NCI-H524 (cell line): ENCODE results near the gene FLNC.
A peak's percentile ranks its signal among the peaks of the same experiment; 100 is the strongest.

Experiments used
- DNase-seq, 2 experiments: peaks; one replicate each; lab custom pipeline; 2025; lab: John Stamatoyannopoulos, UW

The FLNC gene

GRCh38 chr7:128878226-128879105, 48.3 kb downstream of the FLNC start:
- DNase-seq = no peak

- DNase-seq = no peak
These were observed 49.3 kb downstream of the FLNC start for GRCh38 chr7:128879461-128879938.

GRCh38 chr7:128879939-128880746, 49.9 kb downstream of the FLNC start:
- DNase-seq = peak; percentile 73 to 81

DNA sequence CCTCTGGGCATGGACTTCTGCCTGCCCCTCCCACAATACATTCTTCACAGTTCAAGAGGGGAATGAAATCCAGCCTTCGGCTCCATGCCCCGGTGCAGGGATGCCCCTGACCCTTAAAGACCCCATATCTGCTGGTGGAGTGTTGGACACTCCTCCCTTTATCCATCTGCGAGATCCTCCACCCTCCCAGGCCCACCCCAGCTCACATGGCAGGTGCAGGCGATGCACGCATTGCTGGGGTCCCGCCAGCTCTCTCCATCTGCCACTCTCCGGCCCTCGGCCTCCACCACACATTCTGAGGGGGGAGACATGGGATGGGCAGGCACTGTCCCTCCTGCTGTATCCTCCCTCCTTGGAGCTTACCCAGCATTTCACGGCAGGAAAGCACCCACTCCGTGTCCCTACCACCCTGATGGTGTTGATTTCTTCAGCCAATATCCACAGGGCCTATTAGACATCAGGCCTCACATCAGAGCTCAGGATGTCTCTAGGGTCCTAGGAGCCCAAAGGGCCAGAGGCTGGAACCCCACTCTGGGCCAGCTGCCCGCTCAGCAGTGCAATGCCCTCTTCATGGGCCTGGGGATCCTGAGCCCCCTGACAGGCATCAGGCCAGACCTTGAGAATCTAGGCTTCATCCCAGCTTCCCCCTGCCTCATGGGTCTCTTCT, 50.7 kb downstream of the FLNC start:
- peak in 1 of 2 experiments; percentile 61 for DNase-seq

- no peak for DNase-seq
These were observed 51.4 kb downstream of the FLNC start for GRCh38 chr7:128881458-128882125.

DNA sequence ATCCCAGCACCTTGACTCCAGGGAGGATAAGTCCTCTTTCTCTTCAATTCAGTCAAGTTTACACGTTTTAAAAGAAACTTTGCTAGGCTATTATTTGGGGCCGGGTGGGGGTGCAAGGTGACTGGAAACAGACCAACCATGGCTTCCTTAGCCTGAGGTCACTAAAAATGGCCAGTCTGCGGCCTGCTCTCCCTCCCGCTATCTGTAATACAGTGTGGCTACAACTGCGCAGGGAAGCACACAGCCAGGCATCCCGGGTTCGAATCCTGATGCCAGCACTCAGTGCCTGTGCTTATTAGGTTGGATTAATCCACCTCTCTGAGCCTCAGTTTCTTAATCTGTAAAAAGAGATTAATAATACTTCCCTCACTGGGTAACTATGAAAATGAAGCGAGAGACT, 51.9 kb downstream of the FLNC start:
- DNase-seq = no peak

DNA sequence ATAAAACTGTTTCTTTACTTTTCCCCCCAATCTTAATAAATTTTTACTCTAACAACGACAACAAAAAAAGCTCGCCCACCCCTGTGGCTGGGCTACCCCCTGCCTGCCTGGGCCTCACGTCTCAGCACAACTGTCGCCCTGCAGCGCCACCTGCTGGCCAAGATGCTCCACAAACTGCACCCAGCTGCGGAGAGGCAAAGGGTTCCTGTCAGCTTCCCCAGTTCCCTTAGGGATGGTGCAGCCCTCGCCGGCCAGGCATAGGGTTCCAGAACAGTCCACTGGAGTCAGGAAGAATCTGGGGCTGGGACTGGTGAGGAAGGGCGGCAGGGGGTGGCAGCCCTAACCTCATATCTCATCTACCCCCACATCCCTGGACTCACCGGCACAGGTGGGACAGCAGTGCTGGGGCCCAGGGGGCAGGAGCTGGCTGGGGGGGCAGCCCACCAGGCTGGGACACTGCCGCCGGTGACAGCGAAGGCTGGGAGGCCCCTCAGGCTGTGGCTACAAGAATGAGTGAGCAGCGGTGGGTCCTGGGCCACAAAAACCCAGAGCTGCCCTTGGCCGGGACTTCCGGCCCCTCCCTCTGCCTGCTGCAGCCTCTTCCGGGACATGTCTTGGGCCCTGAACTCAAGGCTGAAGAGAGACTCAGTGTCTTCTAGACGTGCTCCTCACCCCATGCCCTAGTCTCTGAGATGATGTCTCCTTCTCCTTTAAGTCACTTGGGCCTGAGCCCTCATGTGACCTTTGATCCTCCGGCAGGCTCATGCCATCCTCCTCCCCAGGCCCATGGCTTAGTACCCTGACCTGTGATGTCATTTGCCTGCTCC, 53.6 kb downstream of the FLNC start:
- peak in 1 of 2 experiments; percentile 67 for DNase-seq

GRCh38 chr7:128884561-128885369, 54.6 kb downstream of the FLNC start:
- no peak for DNase-seq

DNA sequence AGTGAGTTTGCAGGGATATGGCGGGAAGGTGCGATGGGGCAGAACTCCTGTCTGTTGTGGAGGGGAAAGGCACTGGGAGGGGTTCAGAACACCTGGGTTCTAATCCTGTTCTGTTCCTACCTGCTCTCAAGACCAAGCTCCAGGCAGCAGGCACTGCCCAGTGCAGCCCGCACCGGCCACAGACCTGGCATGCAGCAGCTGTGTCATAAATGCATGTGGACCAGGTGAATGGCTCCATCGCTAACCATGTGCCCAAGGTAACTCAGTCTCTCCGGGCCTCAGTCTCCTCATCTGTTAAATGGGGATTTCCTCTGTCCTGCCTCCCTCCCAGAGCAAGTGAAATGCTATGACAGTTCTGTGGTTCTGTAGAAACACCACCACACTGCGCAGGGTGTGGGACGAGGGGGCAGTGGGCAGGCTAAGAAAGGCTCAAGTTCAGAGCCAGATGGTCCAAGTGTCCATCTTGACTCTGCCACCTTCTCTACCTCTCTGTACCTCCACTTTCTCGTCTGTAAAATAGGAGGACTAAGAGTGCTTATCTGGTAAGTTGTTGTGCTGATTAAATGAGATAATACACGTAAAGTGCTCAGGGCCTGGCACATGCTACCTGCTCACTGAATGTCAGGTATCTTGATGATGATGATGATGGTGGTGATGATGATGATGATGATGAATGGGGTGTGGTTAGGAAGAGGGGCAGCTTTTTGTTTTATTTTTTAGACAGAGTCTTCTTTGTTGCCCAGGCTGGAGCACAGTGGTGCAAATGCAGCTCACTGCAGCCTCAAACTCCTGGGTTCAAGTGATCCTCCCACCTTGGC, 55.4 kb downstream of the FLNC start:
- DNase-seq = no peak

- DNase-seq = no peak
These were observed 56.4 kb downstream of the FLNC start for GRCh38 chr7:128886391-128887168.

DNA sequence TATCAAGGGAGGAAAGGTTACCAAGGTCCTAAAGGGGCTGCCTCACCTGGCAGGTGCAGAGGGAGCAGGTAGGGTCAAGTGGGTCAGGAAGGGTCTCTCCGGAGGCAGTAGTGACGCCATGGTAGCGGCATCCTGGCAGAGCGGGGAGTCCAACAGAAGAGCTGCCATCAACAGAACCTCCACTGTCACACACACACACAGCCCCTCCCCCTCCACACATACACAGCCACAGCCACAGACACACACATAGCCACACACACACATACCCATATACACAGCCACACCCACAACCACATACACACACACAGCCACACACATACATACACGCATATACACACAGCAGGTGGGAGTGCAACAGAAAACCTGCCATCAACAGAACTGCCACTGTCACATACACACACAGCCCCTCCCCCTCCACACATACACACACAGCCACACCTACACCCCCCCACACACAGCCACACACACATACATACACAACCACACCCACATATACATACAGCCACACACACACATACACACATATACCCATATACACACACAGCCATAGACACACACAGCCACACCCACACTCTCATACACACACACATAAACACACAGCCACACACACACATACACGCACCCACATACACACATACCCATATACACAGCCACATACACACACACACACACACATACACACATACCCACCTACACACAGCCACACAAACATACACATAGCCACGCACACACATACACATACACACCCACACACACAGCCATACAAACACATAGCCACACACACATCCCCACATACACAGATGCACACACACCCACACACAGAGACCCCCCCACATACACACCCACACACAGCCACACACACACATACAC, 57.2 kb downstream of the FLNC start:
- no peak for DNase-seq

DNA sequence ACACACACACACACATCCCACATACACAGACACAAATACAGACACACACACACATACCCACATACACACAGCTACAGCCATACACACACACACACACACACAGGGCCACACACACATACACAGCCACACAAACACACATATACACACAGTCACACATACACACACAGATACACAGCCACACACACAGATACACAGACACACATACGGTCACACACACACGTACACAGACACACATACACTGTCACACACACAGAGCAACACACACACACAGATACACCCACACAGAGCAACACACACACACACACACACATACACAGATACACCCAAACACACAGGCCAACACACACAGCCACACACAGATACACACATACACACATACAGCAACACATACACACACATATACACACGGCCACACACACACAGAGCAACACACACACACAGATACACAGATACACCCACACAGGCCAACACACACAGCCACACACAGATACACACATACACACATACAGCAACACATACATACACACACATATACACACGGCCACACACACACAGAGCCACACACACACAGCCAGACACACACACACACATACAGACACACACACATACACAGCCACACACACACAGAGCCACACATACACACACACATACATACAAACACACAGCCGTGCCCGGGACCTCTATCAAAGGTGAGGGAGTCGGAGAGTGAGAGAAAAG, 58.0 kb downstream of the FLNC start:
- DNase-seq = no peak

- no peak for DNase-seq
These were observed 58.5 kb downstream of the FLNC start for GRCh38 chr7:128888756-128889095.

DNA sequence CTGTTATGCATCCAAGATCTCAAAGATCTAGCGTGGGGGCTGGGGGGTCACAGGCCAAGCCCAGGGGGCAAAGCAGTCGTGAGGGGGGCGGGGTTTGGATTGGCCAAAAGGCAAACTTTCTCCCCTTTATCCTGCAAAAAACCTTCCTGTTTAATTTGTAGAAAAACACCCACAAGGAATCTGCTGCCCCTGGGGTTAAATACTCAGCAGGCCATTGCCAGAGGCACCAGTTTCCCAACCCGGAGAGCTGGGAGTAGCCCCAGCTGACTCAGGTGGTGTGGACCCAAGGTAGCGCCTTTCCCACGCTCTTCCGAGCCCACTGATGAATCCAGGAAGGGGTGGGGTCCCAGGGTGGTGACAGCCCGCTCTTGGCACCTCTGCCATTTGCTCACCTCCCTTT, 58.9 kb downstream of the FLNC start:
- no peak for DNase-seq

DNA sequence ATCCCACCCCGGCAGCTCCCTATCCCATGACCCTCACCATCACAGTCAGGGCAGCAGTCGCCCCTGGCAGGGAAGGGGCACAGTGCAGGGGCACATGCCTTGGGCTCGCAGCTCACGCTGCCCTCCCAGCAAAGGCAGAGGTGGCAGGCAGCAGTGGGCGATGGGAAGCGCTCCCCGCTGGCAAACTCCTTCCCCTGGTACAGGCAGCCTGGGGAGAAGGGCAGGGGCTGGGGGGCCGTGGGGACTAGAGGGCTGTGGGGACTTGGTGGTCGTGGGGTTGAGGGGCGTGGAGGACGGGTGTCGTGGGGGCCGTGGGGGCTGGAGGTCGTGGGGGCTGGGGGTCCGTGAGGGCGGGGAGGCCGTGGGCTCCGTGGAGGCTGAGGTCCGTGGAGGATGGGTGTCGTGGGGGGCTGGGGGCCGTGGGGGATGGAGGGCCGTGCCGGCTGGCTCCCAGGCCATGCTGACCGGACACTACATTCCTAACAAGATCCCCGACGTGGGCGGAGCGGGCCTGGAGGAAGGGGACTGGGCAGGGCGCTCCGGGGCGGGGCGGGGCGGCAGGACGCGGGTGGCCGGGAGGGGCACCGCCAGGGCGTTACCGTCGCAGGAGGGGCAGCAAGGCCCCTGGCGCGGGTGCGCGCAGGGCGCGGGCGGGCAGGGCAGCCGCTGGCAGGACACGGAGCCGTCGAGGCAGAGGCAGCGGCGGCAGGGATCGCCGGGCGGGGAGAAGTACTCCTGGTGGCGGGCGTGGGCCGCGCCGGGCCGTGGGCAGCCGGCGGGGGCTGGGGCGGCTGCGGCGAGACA, 60.3 kb downstream of the FLNC start:
- DNase-seq = no peak
